GM12891 (cell line): ENCODE measurements around the gene CHD3.

Source experiments
- PAX5 ChIP-seq: IDR thresholded peaks from 2 replicates; pipeline ENCODE4 v1.6.1; 2011; ENCODE audit warnings: low read length, moderate library complexity, mild to moderate bottlenecking; ENCODE audit not compliant: insufficient read depth, severe bottlenecking
- POLR2A ChIP-seq: IDR thresholded peaks from 2 replicates; pipeline ENCODE4 v1.6.1; 2011; ENCODE audit warnings: low read depth, low read length, control low read depth
- POLR2AphosphoS5 ChIP-seq: IDR thresholded peaks from 2 replicates; pipeline ENCODE4 v1.6.1; 2011; ENCODE audit warnings: low read depth, low read length, control low read depth
- POU2F2 ChIP-seq: IDR thresholded peaks from 2 replicates; pipeline ENCODE4 v1.6.1; 2011; ENCODE audit warnings: low read depth, mild to moderate bottlenecking, control low read depth, low read length, moderate library complexity
- SPI1 ChIP-seq: IDR thresholded peaks from 2 replicates; pipeline ENCODE4 v1.6.1; 2011; ENCODE audit warnings: low read depth, low read length, control low read depth
- TAF1 ChIP-seq: IDR thresholded peaks from 2 replicates; pipeline ENCODE4 v1.6.1; 2011; ENCODE audit warnings: low read depth, low read length, control low read depth

DNA sequence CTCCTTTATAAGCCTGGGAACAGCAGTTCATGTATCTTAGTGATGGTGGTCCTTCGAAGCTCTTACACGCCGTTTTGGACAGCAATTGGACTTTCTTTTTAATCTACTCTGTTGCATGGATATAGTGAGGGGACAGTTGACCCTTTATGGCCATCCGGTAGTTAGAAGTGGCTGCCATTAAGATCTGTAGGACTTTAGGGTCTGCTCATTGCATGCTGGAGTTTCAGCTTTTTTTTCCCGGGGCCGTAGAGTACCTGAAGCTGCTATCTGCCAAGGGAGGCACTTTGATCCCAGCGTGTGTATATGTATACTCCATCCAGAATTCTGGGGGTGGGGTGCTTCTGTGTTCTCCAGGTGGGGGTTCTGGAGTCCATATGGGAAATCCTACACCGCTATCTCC is 29.6 kb upstream of the CHD3 start:
- TF ChIP-seq POLR2A, result no peak
- TF ChIP-seq POLR2AphosphoS5, result no peak
- no peak for TF ChIP-seq SPI1
- TF ChIP-seq TAF1, result no peak
- no peak for TF ChIP-seq POU2F2
- TF ChIP-seq PAX5, result no peak
